SIG-M5 treated with dmso at 0.1 percent for 504 hours (cell line): Measurements from ENCODE around the gene FSTL3.

Experiments used
- DNase-seq: peaks from one replicate; lab custom pipeline; 2025; ENCODE audit not compliant: unreplicated experiment; lab: John Stamatoyannopoulos, UW

Gene FSTL3

DNA sequence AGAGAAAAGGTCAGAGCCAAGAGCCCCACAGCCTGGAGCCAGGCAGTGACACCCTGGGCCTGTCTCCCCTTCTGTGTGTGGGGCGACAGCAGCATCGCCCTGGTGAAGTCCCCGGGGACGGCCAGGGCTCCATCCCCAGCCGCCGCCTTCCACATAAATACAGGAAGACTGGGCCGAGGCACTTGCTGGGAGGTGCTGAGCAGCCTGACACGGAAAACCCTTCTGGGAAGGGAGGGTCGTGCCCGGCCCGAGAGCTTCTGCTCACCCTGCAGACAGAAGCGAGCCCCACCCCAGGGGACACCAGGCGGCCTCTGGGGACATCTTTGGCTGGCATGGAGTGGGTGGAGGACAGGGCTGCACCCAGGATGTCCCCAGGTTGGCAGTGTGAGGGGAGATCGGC is 31.4 kb upstream of the FSTL3 start:
- no peak for DNase-seq

DNA sequence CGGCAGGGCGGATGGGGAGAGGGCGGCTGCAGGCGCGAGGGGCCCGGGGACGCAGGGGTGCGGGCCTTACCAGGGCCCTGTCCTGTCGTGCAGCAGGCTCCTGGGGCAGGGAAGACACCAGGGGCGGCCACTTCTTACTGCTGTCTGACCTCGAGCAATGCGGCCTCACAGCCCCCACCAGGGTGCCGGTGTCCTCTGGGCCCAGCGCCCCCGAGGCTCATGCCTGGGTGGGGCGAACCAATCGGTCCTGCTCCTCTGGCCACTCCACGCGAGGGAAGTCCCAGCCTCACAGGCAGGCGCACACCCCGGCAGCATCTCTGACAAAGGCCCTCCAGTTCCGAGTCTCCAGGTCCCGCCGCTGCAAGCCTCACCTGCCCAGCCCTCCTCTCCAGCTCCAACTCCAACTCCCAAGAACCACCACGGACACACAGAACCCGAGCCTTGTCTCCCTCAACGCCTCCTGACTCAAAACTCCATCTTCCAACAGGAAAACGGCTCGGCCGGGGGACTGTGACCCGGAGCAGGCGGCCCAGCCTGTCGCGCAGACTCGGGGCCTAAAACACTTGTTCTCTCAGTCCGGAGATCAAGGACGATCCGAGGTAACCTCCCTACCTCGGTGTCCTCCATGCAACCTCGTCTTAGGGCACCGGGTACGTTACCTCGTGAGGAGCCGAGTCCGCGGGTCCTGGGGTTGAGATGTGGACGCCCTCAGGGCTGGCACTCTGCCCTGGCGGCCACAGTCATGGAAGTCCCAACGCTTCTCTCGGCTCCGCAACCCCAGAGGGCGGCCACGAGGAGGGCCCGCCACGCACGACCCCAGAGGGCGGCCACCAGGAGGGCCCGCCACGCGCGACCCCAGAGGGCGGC is 30.0 kb upstream of the FSTL3 start:
- no peak for DNase-seq

DNA sequence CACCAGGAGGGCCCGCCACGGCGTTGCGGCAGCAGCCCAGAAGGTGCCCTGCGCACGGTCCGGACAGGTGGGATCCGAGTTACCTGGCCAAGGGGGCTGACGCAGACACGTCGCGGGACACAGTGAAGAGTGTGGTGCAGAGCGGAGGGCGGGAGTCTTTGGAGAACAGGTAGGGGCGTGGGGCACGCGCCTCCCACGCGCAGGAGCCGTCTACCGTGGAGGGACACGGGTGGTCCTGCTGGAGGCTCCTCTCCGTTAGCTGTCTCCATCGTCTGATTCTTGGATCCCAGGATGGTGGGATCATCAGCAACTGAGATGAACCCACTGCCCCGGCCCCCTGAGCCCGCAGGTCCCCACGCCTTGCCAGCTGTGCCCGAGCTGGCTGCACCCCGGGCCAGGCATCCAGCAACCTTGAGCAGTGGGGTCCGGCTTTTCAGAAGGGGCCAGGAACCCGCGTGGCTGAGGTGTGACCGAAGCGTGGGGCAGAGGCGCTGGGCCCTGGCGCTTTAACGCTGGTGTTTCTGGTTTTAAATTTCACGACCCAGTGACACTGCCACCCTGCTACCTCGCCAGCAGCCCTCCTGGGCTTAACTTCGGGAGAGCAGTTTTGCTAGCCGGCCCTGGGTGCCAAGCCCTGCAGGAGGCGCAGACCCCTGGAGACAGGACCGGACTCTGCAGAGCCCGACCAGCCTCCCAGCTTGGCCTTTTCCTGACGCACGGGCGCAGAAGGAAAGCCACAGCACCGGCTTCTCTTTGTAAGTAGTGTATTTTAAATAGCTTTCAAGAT is 29.2 kb upstream of the FSTL3 start:
- DNase-seq: no peak

DNA sequence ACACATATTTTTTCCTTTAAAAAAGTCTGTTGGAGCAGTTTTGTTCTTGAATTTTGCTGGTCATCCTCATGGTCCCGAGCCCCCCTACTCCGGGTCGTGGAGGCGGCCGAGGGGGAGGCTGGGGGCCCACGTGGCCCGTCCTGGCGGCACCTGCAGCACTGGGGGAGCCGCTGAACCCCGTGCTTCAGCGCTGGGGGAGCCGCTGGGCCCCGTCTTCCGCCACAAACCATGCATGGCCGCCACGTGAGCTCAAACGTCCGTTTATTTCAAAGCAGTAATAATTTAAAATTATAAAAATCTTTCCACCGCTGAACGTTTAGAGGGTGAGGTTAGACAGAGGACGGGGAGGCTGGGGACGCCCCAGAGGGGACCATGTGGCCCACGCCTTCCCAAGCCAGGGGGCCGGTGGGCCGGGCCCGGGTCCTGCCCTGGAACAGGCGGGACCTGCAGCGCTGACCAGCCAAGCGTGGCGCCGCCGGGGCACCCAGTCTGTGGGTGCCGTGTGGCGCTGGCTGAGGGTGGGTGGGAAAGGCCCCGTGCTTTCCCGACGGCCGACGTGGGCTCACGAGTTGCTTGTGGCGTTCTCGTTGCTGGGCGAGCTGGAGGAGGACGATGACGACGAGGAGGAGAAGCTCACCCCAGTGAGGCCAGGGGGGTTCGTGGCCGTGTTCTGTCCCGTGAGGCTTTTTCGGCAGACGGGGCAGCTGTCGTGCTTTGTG is 28.5 kb upstream of the FSTL3 start:
- no peak for DNase-seq

DNA sequence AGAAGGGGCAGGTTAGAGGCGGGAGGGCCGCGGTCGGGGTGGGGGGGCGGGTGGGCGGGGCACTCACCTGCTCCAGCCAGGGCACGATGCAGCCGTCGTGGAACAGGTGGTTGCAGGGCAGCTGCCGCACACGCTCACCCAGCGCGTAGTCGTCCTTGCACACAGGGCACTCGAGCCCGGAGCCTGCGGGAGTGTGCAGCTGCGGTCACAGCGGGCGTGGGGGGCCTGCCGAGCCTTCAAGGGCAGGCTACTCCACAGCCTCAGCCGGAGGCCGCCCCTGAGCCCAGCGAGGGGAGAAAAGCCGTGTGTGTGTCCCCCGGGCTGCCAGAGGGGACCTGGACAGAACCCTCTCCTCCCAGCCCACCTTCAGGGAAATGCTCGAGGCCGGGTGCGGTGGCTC is 27.9 kb upstream of the FSTL3 start:
- DNase-seq: no peak

DNA sequence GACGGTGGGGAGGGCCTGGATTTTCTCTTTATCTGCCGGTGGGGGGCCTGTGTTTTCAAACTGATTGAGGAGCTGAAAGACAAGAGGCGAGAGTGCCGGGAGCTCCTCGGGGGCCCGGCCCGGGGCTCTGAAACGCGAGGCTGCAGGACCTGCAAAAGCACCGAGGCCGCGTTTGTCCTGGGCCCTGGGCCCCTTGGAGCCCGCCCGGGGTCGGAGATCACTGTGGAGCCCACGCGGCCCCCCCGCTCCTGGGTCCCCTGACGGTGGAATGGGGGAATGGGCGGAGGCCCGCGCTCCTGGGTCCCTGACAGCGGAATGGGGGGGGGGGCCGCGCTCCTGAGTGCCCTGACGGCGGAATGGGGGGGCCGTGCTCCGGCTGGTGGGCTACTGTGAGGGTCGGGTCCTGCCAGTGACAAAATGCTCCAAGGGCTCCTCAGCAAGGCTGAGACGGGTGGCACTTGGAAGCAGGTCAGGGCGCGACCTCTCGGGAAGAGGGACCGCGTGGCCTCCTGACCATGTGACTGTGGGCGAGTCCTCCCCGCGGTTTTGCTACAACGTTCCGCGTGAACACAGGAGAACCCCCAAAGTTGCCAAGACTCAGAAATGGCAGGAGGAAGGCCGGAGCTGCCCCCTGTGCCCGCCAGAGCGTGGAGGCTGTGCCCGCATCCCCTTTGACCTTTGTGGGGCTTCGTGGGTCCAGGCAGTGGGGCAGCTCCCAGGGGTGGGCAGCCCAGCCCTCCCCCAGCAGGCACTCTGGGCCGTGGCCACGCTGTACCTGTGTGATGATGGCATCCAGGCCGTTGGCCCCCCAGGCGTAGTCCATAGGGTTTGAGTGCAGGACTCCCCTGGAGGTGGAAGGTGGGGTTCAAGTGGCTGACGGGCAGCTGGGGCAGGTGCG is 27.0 kb upstream of the FSTL3 start:
- no peak for DNase-seq

DNA sequence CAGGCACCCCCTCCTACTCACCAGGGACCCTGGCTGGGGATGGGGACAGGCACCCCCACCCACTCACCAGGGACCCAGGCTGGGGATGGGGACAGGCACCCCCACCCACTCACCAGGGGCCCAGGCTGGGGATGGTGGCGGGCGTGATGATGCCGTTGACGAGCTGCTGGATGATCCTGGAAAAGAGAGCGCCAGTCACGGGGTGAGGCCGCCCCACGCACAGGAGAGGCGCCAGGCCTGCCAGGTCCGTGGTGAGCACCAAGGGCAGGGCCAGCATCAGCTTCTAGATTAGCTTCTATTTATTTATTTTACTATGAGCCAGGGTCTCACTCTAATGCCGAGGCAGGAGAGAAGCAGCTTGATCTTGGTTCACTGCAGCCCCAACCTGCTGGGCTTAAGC is 26.1 kb upstream of the FSTL3 start:
- DNase-seq: no peak

DNA sequence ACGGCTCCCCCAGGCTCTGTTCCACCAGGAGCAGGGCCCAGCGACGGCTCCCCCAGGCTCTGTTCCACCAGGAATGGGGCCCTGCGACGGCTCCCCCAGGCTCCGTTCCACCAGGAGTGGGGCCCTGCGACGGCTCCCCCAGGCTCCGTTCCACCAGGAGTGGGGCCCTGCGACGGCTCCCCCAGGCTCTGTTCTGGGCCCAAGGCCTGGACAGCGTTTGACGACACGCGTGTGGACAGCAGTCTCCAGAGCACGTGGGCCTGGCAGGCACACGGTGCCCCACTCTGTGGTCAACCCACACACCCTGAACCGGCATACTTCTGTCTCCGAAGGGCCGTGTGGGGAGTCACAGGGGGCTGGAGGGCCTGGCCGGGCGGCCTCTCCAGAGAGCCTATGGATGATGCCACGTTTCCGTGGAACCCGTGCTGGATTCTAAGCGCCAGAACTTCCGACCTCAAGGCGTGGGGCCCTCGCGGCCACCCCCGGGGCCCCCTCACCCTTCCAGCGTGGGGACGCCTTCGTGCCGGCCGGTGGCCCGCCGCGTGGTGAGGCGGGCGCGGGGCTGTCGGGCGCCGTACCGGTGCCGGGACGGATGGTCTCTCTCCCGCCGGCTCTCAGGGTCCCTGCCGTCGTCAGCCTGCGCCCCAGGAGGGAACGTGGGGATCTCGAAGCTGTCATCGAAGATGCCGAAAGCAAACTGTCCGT is 24.9 kb upstream of the FSTL3 start:
- DNase-seq: no peak

DNA sequence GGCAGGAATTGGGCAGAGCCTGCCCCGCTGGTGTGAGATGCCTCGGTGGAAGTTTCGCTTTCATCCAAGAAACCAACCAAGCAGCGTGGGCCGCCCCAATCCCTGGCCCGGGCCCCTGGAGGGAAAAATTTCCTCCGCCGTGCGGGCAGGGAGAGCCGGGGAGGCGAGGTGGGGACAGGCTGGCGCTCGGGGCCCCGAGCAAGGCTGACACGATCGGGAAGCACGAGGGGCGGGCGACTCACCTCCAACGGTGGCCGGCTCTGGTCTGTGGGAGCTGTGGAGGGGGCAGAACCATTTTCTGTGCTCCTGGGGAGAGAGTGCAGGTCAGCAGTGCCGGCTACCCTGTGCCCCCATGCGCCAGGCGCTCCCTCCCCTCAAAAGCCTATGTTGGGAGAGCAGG is 24.2 kb upstream of the FSTL3 start:
- DNase-seq: no peak

DNA sequence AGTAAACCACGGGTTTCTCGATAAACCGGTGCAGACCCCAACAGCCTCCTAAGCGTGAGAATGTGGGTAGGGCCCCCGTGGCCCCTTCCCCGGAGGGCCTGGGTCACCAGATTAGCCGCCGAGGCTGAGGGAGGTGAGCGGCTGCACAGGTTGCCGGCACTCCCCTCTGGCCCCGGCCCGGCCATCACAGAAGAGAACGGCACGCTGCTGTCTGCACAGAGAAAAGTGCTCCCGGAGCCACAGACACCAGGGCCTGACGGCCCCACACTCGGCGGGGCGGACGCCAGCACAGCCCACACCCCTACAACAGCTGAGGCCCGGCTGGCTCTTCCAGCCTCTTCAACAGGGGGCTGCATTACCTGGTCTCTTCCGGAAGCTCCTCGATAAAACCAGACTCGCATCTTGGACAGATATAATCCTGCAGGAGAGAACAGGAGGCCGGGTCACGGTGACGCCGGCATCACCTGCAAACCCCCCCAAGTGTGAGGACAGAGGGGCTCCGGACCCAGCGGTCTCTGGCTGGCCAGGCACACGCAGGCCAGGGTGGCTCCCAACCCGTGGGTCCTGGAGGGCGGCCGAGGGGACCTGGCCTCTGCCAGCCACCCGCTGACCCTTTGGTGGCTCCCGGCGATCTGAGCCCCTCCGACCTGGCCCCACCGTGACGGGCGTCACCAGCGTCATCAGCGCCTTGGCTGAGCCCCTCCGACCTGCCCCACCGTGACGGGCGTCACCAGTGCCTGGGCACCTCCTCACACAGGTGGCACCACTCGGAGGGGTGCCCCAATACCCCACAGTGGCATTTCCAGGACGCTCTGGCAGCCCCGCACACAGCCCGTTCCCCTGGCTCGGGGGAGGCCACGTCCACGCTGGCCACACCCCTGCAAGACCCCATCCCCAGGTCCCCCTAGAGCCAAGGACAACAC is 23.5 kb upstream of the FSTL3 start:
- DNase-seq: no peak

DNA sequence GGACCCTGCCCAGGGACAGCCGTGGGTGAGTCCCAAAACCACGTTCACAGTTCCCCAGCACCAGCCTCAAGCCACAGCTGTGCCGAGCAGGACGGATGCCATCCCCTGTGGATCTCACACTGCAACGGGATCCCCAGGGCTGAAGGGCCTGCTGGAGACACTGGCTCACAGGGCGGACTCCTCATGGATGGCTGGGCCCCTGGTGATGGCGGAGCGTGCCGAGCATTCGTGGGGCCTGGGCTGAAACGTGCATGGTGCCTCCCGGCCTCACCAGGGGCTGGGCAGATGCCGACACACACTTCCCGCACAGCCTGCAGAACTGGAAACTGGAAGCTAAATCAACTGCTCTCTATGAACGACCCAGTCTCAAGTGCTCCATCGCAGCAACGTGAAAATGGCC is 22.8 kb upstream of the FSTL3 start:
- no peak for DNase-seq

DNA sequence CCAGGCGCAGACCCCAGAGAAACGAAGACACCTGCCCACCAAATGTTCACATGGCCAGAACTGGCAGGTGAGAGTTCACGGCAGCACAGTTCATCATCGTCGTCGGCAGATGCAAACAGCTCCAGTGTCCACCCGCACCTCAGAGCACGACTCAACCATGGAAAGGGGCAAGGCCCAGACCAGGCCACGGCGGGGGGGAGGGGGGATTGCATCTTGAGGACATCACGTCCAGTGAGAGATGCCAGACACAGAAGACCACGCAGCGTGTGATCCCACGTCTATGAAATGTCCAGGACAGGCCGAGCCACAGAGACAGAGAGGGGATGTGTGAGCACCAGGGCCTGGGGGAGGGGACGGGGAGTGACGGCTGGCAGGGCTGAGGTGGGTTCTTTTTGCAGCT is 20.5 kb upstream of the FSTL3 start:
- DNase-seq: no peak

DNA sequence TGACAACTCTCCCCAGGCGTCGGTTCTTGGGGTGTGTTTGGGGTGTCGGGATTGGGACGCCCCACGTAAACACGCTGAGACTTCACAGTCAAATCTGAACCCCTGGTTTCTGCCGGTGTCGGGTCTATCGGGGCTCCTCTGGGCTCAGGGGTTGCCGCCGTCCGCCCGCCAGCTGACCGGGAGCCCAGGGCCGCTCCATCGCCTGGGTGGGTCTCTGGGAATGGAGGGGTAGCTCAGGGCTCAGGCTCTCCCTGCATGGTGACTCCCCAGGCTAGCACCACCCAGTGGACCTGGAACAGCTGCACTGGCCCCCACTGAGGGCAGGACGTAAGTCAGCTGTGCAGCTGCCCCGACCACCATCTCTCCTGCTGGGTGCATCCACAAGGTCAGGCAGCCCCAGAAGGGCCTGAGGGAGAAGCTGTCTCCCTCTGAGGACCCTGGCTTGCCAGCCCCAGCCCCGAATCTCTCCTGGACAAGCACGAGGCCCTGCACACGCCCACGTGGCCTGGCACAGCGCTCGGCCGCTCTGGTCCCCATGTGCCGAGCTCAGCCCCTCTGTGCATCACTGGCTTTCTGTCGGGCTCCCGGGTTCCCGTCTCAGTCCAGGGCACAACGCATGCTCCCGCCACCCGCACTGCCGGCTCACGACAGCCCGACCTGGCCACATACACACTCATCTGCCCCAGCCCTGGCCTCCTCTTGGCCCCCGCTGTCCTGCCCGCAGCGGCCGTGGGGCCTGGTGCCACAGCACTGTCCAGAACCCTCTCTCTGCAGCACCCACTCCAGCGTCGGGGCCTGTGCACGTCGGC is 19.2 kb upstream of the FSTL3 start:
- DNase-seq: no peak

DNA sequence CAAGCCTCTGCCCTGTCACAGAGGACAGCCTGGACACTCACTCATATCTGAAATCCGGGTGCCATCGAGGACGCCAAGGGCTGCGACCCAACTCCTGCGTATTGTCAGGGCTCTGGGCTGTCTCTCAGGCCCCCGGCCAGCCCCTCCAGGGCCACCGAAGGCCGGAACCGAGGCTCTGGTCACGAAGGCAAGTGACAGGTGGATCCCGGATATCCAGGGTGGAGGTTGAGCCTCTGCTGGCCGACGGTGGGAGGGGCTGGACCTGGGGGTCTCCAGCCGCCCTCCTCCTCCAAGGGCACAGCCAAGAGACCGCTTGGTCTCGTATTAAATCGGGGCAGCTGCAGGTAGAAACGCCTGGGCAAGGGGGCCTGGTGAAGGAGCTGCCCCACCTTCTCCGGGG is 18.6 kb upstream of the FSTL3 start:
- DNase-seq: no peak

DNA sequence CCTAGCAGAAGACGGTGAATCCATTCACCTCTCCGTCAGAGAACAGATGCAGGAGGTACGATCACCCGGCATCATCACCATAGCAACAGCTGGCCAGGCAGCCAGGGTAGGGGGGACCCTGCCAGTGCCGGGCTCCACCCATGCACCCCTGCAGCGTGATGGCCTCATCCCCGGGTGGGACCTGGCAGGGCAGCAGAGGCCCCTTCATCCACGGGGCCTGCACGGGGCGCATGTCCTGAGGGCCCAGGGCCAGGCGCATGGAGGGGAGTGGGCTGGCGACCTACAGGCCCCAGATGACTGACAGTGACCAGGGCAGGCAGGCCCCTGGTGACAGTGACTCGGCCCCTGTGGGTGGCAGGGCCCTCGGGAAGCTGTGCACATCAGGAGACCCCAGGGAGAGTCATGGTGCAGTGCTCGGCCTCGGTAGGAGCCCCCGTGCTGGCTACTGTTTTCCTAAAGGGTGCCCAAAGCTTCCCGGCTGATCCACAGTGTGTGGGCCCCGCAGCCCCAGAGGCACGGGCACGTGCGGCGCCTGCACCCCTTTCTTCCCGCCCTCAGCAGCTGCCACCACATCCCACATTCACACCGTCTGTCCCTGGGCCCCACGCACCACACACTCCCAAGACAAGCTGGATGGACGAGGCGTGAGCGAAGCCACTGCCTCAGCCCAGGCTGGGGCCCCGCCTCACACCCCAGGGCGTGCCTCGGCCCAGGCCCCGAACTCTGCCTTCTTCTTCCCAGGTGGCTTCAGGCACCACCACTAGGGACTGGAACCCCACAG is 17.9 kb upstream of the FSTL3 start:
- DNase-seq: no peak

DNA sequence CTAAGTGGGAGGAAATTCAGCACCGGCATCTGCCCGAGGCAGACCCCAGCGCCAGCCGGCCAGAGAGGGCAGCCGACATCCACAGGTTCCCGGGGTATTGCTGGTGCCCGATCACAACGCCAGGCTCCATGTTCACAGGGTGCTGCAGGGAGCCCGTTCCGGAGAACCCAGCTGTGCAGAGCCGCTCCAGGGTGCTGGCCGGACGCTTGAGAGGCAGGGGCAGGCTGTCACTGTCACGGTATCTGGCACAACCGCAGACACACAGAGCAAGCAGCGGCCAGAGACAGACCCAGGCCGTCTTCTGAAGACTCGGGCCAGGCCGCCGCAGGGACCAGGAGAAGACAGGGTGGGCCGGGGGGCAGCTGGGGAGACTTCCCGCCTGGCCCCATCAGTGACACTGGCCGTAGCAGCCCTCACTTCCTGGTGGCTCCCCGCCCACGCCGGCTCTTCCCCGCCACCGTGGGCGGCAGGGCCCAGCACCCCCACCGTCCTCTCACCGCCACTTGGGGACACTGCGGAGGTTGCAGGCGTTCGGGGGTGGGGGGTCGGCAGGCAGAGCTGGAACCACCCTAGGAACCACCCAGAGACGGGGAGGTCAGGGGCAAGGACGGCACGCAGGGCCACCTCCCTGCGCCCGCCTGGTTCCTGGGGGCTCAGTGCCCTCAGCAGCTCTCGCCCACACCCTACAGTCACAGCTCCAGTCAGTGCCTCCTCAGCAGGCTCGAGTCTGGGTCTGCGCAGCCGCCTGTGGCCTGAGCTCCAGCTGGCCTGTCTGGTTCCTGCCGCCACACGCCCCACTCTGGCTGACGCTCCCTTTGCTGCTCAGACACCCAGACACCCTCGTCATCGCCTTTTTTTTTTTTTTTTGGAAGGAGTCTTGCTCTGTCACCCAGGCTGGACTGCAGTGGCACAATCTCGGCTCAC is 17.0 kb upstream of the FSTL3 start:
- no peak for DNase-seq
